ENCODE measurements around the gene PCSK4.

PCSK4 gene

GRCh38 chr19:1459479-1459878 is 30.7 kb downstream of the PCSK4 start:
- DNase-seq (ENCODE audit: low read depth, low spot score): no peak
- no peak overlapping the region for H3K27ac ChIP-seq

- no peak for DNase-seq (ENCODE audit: low read depth, low spot score)
Observed at GRCh38 chr19:1457892-1458291, 32.3 kb downstream of the PCSK4 start.

GRCh38 chr19:1457031-1457739 is 33.0 kb downstream of the PCSK4 start:
- H3K27ac ChIP-seq: no peak overlapping the region
- DNase-seq (ENCODE audit: low read depth, low spot score): no peak

More at GRCh38 chr19:1457892-1458291, 32.3 kb downstream of the PCSK4 start:
- H3K27ac ChIP-seq: no peak overlapping the region

GRCh38 chr19:1456121-1456900 is 33.8 kb downstream of the PCSK4 start:
- no peak for DNase-seq (ENCODE audit: low read depth, low spot score)
- H3K27ac ChIP-seq: no peak overlapping the region

- H3K27ac ChIP-seq: peak overlapping the region; percentile 28
- peak; percentile 44 for DNase-seq (ENCODE audit: low read depth, low spot score)
Observed at GRCh38 chr19:1455336-1456120, 34.6 kb downstream of the PCSK4 start.

- DNase-seq (ENCODE audit: low read depth, low spot score): no peak
- peak overlapping the region; percentile 28 for H3K27ac ChIP-seq
Observed at GRCh38 chr19:1455002-1455335, 35.2 kb downstream of the PCSK4 start.

- no peak overlapping the region for H3K27ac ChIP-seq
- DNase-seq (ENCODE audit: low read depth, low spot score): no peak
Observed at GRCh38 chr19:1453525-1454364, 36.4 kb downstream of the PCSK4 start.

DNA sequence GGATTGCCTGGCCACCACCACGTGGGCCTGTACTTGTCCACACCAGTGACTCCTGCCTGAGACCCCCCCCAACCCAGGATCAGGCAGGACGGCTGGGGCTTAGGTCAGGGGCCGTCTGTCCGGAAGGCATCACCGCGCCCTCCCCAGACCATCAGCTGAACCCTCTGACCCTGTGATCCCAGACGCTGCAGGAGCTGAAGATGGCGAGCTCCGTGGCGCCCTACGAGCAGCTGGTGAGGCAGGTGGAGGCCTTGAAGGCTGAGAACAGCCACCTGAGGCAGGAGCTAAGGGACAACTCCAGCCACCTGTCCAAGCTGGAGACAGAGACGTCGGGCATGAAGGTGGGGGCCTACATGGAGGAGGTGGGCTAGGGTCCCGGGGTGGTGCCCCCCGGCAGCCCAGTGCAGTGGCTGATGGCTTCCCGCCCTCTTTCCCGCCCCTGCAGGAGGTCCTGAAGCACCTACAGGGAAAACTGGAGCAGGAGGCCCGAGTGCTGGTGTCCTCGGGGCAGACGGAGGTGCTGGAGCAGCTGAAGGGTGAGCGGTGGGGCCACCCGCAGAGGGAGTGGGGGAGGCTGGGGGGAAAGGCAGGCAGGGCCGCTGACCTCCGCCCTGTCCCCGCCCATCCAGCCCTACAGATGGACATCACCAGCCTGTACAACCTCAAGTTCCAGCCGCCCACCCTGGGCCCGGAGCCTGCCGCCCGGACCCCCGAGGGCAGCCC is 37.2 kb downstream of the PCSK4 start:
- no peak for DNase-seq (ENCODE audit: low read depth, low spot score)
- H3K27ac ChIP-seq: no peak overlapping the region

DNA sequence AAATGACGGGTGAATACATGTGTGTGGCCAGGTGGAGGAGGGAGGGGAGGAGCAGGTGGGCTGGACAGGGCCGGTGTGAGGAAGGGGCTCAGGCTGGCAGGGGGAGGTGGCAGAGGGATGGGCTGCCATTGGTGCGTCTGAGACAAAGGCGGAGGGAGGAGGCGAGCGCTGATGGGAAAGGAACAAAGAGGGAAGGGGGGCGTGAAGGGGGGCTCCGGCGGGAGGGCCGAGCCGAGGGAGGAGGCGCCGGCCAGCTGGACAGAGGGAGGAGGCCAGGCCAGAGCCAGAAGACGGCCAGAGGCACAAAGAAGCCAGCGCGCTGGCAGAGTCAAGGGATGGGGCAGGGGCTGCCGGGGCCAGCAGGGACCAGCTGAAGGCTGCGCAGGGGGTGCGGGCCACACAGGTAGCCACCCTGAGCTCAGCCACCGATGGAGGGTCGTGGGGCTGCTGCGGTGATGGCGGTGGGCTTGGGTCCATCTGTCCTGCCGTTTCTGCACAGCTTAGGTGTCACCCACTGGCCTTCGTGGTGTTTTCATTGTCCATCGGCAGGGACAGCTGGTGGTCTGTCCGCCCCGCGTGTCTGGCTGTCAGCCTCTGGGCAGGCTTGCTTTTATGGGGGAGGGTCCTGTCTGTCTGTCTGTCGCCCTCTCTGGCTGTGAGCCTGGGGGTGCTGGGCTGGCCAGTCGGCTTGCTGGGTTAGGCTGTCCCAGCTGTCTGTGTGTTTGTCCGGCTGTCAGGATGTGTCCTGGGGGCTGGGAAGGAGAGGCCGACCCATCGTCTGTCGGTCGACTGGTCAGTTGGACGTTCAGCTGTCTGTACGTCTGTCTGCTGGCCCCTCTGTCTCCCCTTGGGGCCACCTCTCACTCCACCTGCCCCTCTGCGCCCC is 38.0 kb downstream of the PCSK4 start:
- H3K27ac ChIP-seq: no peak overlapping the region

DNA sequence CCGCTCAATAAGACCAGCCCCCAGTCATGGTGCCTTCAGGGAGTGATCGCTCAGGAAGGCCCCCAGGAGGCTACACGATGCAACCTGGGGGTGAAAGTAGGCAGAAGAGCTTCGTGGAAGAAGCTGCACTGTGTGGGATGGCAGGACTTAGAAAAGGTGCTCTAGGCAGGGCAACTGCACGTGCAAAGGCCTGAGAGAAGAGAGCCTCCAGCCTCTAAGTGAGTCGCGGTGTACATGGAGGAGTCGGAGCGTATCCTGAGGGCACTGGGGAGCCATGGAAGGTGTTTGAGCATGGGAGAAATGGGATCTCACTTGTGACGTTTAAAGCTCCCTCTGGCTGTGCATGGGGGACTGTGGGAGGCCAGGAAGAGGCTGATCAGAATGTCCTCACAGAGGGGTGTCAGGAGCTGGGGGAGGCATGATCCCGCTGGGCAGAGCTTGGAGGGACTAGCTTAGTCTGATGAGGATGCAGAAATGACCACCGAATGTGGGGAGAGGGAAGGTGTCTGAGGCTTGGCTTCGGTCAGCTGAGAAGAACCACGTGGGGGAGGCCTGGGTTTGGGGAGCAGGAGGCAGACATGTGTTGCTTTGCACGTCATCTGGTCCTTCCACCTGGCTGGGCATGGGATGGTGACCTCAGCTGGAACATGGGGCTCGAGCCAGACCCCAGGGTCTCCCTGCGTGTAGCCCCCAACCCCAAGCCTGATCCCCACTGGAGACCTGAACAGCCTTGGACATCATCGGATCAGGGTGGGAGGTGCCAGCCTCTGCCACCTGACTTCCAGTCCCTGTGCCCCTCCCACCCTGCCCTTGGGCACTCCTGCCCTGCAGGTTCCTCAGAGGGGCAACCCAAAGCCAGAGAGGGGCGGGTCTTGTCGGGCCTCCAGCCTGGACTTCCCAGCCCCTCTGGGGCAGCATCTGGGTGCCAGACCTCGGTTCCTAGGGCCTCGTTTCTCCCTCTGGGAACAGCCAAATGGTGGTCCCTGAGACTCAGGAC is 39.1 kb downstream of the PCSK4 start:
- DNase-seq (ENCODE audit: low read depth, low spot score): no peak
- no peak overlapping the region for H3K27ac ChIP-seq

More for the DNA sequence above, 38.0 kb downstream of the PCSK4 start:
- DNase-seq (ENCODE audit: low read depth, low spot score): no peak

DNA sequence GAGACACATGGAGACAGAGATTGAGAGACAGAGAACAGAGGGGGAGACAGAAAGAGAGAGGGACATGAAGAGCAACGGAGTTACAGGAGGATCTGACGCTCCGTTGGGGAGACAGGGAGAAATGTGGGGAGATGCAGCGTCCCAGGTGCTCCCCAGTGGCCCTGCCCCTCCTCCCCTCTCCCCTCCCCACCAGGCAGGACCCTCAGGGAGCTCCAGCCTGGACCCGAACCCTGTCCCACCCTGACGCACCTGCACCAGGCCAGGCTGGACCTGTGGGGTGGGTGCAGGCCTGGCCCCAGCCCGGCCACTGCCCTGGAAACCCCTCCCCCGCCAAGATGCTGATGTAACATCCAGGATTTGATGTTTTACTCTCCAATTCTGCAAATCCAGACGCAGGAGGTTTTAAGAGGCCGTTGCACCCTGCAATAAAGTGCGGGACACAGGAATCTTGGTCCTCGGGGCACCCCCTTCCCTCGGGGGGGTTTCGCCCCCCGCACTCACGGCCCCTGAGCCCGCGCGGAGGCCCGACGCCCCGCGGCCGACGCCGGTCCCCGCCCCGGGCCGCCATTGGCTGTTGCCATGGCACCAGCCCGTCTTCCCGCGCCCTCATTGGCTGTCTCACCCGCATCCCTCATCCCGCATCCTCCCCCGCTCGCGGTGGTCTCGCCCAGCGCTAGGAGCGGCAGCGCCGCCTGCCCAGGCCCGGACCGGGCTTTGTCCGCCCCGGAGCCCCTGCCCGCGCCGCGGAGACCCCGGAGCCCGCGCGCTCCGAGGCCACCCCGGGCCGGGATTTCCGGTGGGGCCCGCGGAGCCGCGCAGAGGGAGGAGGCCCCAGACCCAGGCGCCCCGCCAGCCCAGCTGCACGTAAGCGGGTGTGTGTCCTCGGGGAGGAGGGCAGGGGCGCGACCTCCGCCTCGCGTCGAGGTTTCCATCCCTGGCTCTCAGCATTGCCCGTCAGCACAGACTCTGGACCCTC is 40.4 kb downstream of the PCSK4 start, which contains the start of gene APC2:
Gene APC2 (plus strand): TSS at position 655 of the 976 bp plus-strand sequence. CDS start 2,881 bp downstream, outside the sequence.
- no peak for DNase-seq (ENCODE audit: low read depth, low spot score)
- H3K27ac ChIP-seq: no peak within 1 kb of the TSS

DNA sequence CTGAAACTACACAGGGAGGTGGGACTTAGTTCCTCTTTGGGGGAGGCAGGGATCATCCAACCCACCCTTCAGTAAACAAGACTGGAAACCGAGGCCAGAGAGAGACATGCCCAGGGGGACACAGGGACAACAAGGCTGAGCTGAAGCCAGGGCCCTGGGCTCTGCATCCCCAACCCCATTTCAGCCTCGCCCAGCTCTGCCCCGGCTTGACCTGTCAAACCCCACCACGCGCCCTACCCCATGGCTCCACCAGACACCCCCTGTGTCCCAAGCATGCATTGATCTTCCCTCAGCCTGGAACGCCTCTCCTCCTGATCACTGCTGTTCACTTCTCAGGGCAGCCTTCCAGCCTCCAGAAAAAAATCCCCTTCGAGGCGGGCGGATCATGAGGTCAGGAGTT is 42.2 kb downstream of the PCSK4 start:
- no peak for DNase-seq (ENCODE audit: low read depth, low spot score)

GRCh38 chr19:1447504-1447903 is 42.6 kb downstream of the PCSK4 start:
- DNase-seq (ENCODE audit: low read depth, low spot score): no peak
- no peak overlapping the region for H3K27ac ChIP-seq

More for the DNA sequence above, 42.2 kb downstream of the PCSK4 start:
- H3K27ac ChIP-seq: no peak overlapping the region

GRCh38 chr19:1446713-1447481 is 43.3 kb downstream of the PCSK4 start:
- H3K27ac ChIP-seq: no peak overlapping the region
- no peak for DNase-seq (ENCODE audit: low read depth, low spot score)
